ENCODE measurements around the gene PWWP2A.

DNA sequence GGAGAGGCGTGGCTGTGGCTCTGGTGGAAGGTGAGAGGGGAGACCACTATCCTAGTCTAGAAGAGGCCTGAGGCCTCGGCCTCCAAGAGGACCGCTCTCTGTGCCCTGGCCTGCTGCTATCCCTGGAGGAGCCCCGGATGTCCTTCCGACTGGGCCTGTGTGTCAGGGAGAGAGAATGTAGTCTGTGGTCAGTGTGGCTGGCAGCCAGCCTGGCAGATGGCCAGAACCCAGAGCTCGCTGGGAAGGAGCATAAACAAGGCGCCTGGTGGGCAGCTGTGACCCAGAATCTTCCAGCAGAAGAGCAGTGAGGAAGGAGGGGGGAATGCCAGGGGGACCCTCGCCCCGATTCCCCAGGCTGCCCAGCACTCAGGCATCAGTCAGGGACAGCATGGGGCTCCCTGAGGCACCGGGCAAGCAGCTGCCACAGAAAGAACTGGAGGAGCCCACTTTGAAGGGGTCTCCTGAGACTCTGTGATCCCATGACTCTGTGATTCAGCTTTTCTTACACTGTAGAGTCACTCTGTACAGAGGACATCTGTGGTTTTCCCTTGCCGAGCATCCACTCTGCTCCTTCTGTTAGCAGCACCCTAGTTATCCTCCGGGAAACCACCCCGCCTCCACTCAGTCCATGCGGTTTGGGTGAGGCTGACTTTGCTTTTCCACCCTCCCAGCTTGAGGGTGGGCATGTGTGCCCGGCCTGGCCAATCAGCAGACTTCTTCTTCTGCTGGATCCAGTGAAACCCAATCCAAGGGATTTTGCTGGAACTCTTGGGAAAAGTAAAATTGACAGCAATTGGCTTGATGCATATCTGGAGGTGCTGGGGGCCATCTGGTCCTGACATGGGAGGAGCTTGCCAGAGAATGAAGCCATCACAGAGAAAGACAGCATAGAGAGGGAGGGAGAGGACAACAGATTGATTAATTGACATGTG lies 46.2 kb upstream of the PWWP2A start:
- no peak for TF ChIP-seq CTCF (IDR thresholded peaks at IDR 0.05)
- TF ChIP-seq TCF7 (CRISPR knock-in tag; IDR thresholded peaks at IDR 0.05; ENCODE audit: low read depth) = no peak
- TF ChIP-seq JUN (CRISPR knock-in tag; IDR thresholded peaks at IDR 0.05) = no peak
- TF ChIP-seq, protein P1, sequence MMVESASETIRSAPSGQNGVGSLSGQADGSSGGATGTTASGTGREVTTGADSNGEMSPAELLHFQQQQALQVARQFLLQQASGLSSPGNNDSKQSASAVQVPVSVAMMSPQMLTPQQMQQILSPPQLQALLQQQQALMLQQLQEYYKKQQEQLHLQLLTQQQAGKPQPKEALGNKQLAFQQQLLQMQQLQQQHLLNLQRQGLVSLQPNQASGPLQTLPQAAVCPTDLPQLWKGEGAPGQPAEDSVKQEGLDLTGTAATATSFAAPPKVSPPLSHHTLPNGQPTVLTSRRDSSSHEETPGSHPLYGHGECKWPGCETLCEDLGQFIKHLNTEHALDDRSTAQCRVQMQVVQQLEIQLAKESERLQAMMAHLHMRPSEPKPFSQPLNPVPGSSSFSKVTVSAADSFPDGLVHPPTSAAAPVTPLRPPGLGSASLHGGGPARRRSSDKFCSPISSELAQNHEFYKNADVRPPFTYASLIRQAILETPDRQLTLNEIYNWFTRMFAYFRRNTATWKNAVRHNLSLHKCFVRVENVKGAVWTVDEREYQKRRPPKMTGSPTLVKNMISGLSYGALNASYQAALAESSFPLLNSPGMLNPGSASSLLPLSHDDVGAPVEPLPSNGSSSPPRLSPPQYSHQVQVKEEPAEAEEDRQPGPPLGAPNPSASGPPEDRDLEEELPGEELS (CRISPR knock-in tag; IDR thresholded peaks at IDR 0.05) = no peak
- TF ChIP-seq, protein P2, sequence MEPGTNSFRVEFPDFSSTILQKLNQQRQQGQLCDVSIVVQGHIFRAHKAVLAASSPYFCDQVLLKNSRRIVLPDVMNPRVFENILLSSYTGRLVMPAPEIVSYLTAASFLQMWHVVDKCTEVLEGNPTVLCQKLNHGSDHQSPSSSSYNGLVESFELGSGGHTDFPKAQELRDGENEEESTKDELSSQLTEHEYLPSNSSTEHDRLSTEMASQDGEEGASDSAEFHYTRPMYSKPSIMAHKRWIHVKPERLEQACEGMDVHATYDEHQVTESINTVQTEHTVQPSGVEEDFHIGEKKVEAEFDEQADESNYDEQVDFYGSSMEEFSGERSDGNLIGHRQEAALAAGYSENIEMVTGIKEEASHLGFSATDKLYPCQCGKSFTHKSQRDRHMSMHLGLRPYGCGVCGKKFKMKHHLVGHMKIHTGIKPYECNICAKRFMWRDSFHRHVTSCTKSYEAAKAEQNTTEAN (CRISPR knock-in tag; IDR thresholded peaks at IDR 0.05) = 0 out of 2 replicates have a peak, but pooled peaks have one; percentile 61

Measured in WTC11 (cell line).